Muscle layer of duodenum (tissue), 2 donors: ENCODE data around the gene SNTG2.

Experiments
- H3K27ac ChIP-seq: one replicate; pipeline ENCODE4 v1.7.0; 2013; ENCODE audit warnings: mild to moderate bottlenecking, low read length
- H3K27me3 ChIP-seq: one replicate; pipeline ENCODE4 v1.7.0; 2013; ENCODE audit warnings: low read depth, mild to moderate bottlenecking, control low read depth, low read length
- H3K36me3 ChIP-seq, 2 donors: one replicate each; pipeline ENCODE4 v1.7.0; 2013; ENCODE audit warnings: low read length in 2 of 2, control low read depth in 1 of 2, mild to moderate bottlenecking in 1 of 2; ENCODE audit not compliant: insufficient read depth in 2 of 2, control insufficient read depth in 1 of 2
- H3K4me1 ChIP-seq, 2 donors: one replicate each; pipeline ENCODE4 v1.7.0; 2013; ENCODE audit warnings: low read length in 2 of 2, mild to moderate bottlenecking in 2 of 2, control low read depth in 1 of 2, moderate library complexity in 1 of 2; ENCODE audit not compliant: insufficient read depth in 2 of 2, control insufficient read depth in 1 of 2
- H3K4me3 ChIP-seq, 2 donors: one replicate each; pipeline ENCODE4 v1.7.0; 2013; ENCODE audit warnings: low read length in 2 of 2, low read depth in 1 of 2, mild to moderate bottlenecking in 1 of 2
- H3K9me3 ChIP-seq, 2 donors: one replicate each; pipeline ENCODE4 v1.7.0; 2013; ENCODE audit warnings: low read length in 2 of 2, control low read depth in 1 of 2, mild to moderate bottlenecking in 1 of 2; ENCODE audit not compliant: control insufficient read depth in 1 of 2
- donor health status: healthy.

SNTG2 gene

DNA sequence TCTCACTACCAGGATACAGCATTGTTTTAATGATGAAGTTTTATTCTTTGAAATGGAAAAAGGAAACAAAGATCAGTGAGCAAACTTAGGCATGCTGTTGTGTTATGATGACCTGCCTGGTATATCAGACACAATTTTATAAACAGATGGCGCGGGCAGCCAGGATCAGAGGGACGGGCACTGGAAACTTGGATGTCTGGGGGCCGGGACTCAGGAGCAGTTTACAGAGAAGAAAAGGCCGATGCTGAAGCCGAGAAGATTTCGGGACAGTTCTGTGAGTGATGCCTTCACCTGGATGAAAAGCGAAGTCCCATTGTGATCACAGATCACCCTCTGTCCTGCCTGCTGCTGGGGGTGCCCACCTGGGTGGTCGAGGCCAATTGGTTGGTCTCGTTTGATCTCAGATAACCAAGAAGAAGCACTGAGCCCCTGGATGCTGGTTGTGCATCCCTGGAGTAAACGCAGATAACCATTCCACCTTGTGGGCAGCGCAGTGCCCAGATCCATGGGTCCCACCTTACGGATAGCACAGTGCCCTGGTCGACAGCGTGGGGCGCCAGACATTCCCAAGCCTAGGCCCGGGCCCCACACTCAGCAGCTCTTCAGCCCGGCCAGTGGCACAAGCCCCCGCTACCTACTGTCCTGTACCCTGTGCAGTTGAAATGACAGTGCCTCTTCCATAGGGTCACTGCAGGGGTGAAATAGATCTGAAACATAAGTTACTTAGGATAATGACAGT lies 279.7 kb downstream of the SNTG2 start:
- Histone ChIP-seq H3K36me3 (no peaks in the 10 kb centered on the region), H3K9me3 (no peaks in the 10 kb centered on the region), H3K4me1 (no peaks in the 10 kb centered on the region), H3K27ac (no peak overlapping the region), H3K4me3 (no peak overlapping the region), H3K27me3 (no peaks in the 10 kb centered on the region)

DNA sequence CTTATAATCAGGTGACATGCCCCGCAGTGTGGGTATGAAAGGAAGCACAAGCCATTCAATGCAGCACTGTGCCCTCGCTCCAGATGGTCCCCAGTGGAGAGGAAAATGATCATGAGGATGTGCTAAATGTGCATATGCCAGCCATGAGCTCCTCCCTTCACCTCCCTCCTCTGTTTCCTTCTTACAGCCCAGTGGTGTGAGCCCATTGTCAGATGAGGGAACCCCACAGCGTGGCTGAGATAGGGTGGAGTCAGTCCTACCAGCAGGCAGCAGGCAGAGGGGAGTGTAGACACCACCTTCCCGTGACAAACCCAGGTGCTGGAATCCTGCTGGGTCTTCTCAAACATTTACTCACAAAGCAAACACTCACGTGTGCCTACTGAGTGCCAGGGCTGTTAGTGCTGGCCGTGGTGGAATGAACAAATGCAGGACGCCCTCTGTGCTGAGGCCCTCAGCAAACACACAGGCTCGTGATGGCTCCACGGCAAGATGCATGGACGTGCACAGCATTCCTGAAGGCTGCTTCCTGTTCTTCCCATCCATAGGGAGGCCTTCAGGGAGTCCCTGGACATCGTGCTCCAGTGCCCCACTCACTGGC lies 280.9 kb downstream of the SNTG2 start:
- Histone ChIP-seq H3K4me3 (no peak overlapping the region), H3K36me3 (no peaks in the 10 kb centered on the region), H3K27me3 (no peaks in the 10 kb centered on the region), H3K4me1 (no peaks in the 10 kb centered on the region), H3K9me3 (no peaks in the 10 kb centered on the region), H3K27ac (no peak overlapping the region)

GRCh38 chr2:1233281-1233680 lies 282.6 kb downstream of the SNTG2 start:
- H3K27ac ChIP-seq = no peak overlapping the region
- H3K4me3 ChIP-seq = no peak overlapping the region
- no peaks in the 10 kb centered on the region for H3K36me3 ChIP-seq
- H3K4me1 ChIP-seq = no peaks in the 10 kb centered on the region
- H3K9me3 ChIP-seq = no peaks in the 10 kb centered on the region
- H3K27me3 ChIP-seq = no peaks in the 10 kb centered on the region

DNA sequence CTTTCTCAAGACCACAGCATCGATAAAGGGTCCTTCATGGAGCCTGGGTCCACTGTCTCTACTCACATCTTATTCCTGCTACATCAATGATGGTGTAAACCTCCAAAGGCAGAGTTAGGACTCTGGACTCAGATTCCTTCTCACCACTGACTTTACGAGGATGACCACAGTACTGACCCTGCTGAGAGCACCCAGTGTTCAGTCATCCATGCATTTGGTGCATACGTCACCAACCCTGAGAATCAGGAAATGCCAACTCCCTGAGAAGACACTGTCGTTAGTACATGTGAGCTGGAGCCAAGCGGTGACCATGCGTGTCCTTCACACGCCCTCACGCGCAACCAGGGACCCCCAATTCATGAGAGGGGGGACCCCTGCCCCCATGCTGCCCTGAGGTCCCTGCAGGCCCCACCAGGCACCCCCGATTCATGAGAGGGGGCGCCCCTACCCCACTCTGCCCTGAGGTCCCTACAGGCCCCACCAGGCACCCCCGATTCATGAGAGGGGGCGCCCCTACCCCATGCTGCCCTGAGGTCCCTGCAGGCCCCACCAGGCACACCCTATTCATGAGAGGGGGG lies 284.2 kb downstream of the SNTG2 start:
- no peaks in the 10 kb centered on the region for H3K27me3 ChIP-seq
- H3K27ac ChIP-seq = no peak overlapping the region
- H3K4me3 ChIP-seq = no peak overlapping the region

GRCh38 chr2:1235806-1236205 lies 285.2 kb downstream of the SNTG2 start:
- H3K36me3 ChIP-seq = no peaks in the 10 kb centered on the region
- no peak overlapping the region for H3K27ac ChIP-seq
- H3K9me3 ChIP-seq = no peaks in the 10 kb centered on the region
- H3K27me3 ChIP-seq = no peaks in the 10 kb centered on the region
- no peak overlapping the region for H3K4me3 ChIP-seq
- H3K4me1 ChIP-seq = no peaks in the 10 kb centered on the region

More for the DNA sequence above, 284.2 kb downstream of the SNTG2 start:
- Histone ChIP-seq H3K4me1 (no peaks in the 10 kb centered on the region), H3K36me3 (no peaks in the 10 kb centered on the region), H3K9me3 (no peaks in the 10 kb centered on the region)

GRCh38 chr2:1236606-1237005 lies 286.0 kb downstream of the SNTG2 start:
- Histone ChIP-seq H3K4me1 (no peaks in the 10 kb centered on the region), H3K27me3 (no peaks in the 10 kb centered on the region), H3K27ac (no peak overlapping the region), H3K9me3 (no peaks in the 10 kb centered on the region), H3K36me3 (no peaks in the 10 kb centered on the region), H3K4me3 (no peak overlapping the region)

GRCh38 chr2:1237783-1238182 lies 287.1 kb downstream of the SNTG2 start:
- Histone ChIP-seq H3K9me3 (no peaks in the 10 kb centered on the region), H3K4me3 (no peak overlapping the region), H3K4me1 (no peaks in the 10 kb centered on the region), H3K27ac (no peak overlapping the region), H3K27me3 (no peaks in the 10 kb centered on the region), H3K36me3 (no peaks in the 10 kb centered on the region)

- H3K4me1 ChIP-seq = no peaks in the 10 kb centered on the region
- H3K27me3 ChIP-seq = no peaks in the 10 kb centered on the region
- no peaks in the 10 kb centered on the region for H3K9me3 ChIP-seq
- no peak overlapping the region for H3K27ac ChIP-seq
- no peaks in the 10 kb centered on the region for H3K36me3 ChIP-seq
- H3K4me3 ChIP-seq = no peak overlapping the region
Measured at GRCh38 chr2:1238598-1239138, 288.0 kb downstream of the SNTG2 start.

DNA sequence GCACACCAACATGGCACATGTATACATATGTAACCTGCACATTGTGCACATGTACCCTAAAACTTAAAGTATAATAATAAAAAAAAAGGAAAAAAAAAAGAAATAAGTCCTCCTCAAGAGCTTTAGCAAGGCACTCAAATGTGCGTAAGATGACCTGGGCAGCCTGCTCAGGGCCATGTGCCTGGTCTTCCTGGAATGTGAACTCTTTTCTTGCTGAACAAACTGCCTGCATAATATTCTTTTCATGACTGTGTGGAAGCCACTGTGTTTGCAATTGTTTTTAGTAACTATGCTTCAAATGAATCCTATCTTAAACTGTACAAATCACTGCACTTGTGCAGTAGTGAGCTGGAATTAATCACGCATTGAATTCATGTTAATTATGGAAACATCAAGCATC lies 294.5 kb downstream of the SNTG2 start:
- Histone ChIP-seq H3K27ac (no peak overlapping the region), H3K4me1 (no peaks in the 10 kb centered on the region), H3K36me3 (no peaks in the 10 kb centered on the region), H3K4me3 (no peak overlapping the region), H3K9me3 (no peaks in the 10 kb centered on the region), H3K27me3 (no peaks in the 10 kb centered on the region)

- Histone ChIP-seq H3K27me3 (no peaks in the 10 kb centered on the region), H3K27ac (no peak overlapping the region), H3K9me3 (no peaks in the 10 kb centered on the region), H3K4me1 (no peaks in the 10 kb centered on the region), H3K36me3 (no peaks in the 10 kb centered on the region), H3K4me3 (no peak overlapping the region)
Measured at GRCh38 chr2:1246239-1246638, 295.6 kb downstream of the SNTG2 start.

GRCh38 chr2:1246991-1247390 lies 296.3 kb downstream of the SNTG2 start:
- no peak overlapping the region for H3K4me3 ChIP-seq
- no peaks in the 10 kb centered on the region for H3K9me3 ChIP-seq
- H3K27me3 ChIP-seq = no peaks in the 10 kb centered on the region
- H3K4me1 ChIP-seq = no peaks in the 10 kb centered on the region
- H3K36me3 ChIP-seq = no peaks in the 10 kb centered on the region
- H3K27ac ChIP-seq = no peak overlapping the region
